Breast epithelium (tissue), 3 donors: ENCODE measurements around the gene INTS14.

Experiments used
- CTCF ChIP-seq, 3 donors: fragments of 450-650 bp; IDR thresholded peaks; one replicate each; pipeline ENCODE4 v1.5.1; 2016 to 2017; ENCODE audit warnings: antibody characterized with exemption in 3 of 3, mild to moderate bottlenecking in 3 of 3, moderate library complexity in 3 of 3
- POLR2A ChIP-seq: fragments of 450-650 bp; IDR thresholded peaks from one replicate; pipeline ENCODE4 v1.6.1; 2016; ENCODE audit warnings: antibody characterized with exemption, mild to moderate bottlenecking, moderate library complexity
- POLR2AphosphoS5 ChIP-seq, 3 donors: sonication (generic); formaldehyde crosslinking; IDR thresholded peaks; one replicate each; pipeline ENCODE4 v1.6.1; 2017; ENCODE audit warnings: antibody characterized with exemption in 3 of 3

- TF ChIP-seq CTCF (IDR thresholded peaks at IDR 0.05) (no peak), POLR2A (no peak), POLR2AphosphoS5 (IDR thresholded peaks at IDR 0.05) (no peak)
Observed at GRCh38 chr15:65558997-65559760, 51.8 kb downstream of the INTS14 start.
